T-cell (primary cell): ENCODE measurements around the gene SLC30A3. TPM values are rescaled to one million over a fixed set of nuclear protein-coding genes. Genes with fewer than 3 reads are reported as not detected.
A peak's percentile ranks its signal among the peaks of the same experiment; 100 is the strongest.

Experiments
- ATAC-seq, 4 experiments: fragments of 200-7000 bp in 3 of 4; fragments of 150-1000 bp in 1 of 4; cut with Tn5 transposase; replicated peaks in 1 of 4; 1 replicate in 3 of 4; 2 replicates in 1 of 4; pipeline ENCODE4 v1.10.0; 2021; ENCODE audit warnings: moderate library complexity in 3 of 4, mild to moderate bottlenecking in 2 of 4, moderate number of reproducible peaks in 1 of 4
- CTCF ChIA-PET, 2 donors: fragments of 300-600 bp; sonication (Branson Sonifier 250); formaldehyde crosslinking; loops; one replicate each; lab custom pipeline; 2022; ENCODE audit warnings: antibody characterized with exemption in 2 of 2; lab: Charles Lee
- POLR2A ChIA-PET, 2 donors: fragments of 300-600 bp; sonication (Branson Sonifier 250); formaldehyde crosslinking; loops; one replicate each; lab custom pipeline; 2022; ENCODE audit warnings: antibody characterized with exemption in 2 of 2; lab: Charles Lee
- DNase-seq, 35 experiments: peaks; one replicate each; pipeline versions ENCODE4 v3.0.0 to v3.0.0-alpha.2; 2013 to 2023
- H3K27ac ChIP-seq: one replicate; pipeline ENCODE4 v1.5.1; 2013; ENCODE audit warnings: low read length
- H3K27me3 ChIP-seq, 2 experiments: replicated peaks in 1 of 2; 1 replicate in 1 of 2; 2 replicates in 1 of 2; pipeline versions ENCODE4 v1.6.1 to v1.7.0; 2013; ENCODE audit warnings: low read length in 1 of 2, mixed read lengths in 1 of 2; ENCODE audit not compliant: control insufficient read depth in 2 of 2, insufficient read depth in 2 of 2; ENCODE audit errors: extremely low read depth in 1 of 2
- H3K36me3 ChIP-seq, 2 donors: 1 replicate in 1 of 2; 2 replicates in 1 of 2; pipeline versions ENCODE4 v1.6.1 to v1.7.0; 2013; ENCODE audit warnings: low read length in 1 of 2; ENCODE audit not compliant: control insufficient read depth in 2 of 2, insufficient read depth in 1 of 2; ENCODE audit errors: extremely low read depth in 1 of 2
- H3K4me1 ChIP-seq, 2 experiments: 1 replicate in 1 of 2; 2 replicates in 1 of 2; pipeline versions ENCODE4 v1.6.1 to v1.7.0; 2013; ENCODE audit warnings: low read length in 2 of 2, mixed read lengths in 1 of 2; ENCODE audit not compliant: insufficient read depth in 2 of 2, control insufficient read depth in 1 of 2; ENCODE audit errors: extremely low read depth in 1 of 2
- H3K4me3 ChIP-seq, 2 donors: 1 replicate in 1 of 2; 2 replicates in 1 of 2; pipeline versions ENCODE4 v1.5.1 to v1.7.0; 2013; ENCODE audit warnings: mild to moderate bottlenecking in 2 of 2, low read length in 1 of 2, moderate library complexity in 1 of 2; ENCODE audit not compliant: control insufficient read depth in 1 of 2; ENCODE audit errors: extremely low read depth in 1 of 2
- H3K9me3 ChIP-seq: 2 replicates; pipeline ENCODE4 v1.7.0; 2013
- H3K27ac Mint-ChIP-seq, 2 donors: one replicate each; pipeline ENCODE4 v1.8.0; 2020 to 2021; ENCODE audit warnings: mild to moderate bottlenecking in 2 of 2, mixed read lengths in 2 of 2
- H3K27me3 Mint-ChIP-seq, 2 donors: one replicate each; pipeline ENCODE4 v1.8.0; 2021 to 2022; ENCODE audit warnings: mixed read lengths in 2 of 2
- H3K36me3 Mint-ChIP-seq: one replicate; pipeline ENCODE4 v1.8.0; 2021; ENCODE audit warnings: mixed read lengths
- H3K4me1 Mint-ChIP-seq, 3 donors: one replicate each; pipeline ENCODE4 v1.8.0; 2020 to 2022; ENCODE audit warnings: mixed read lengths in 3 of 3, mild to moderate bottlenecking in 1 of 3
- H3K4me3 Mint-ChIP-seq, 3 donors: one replicate each; pipeline ENCODE4 v1.8.0; 2020 to 2022; ENCODE audit warnings: mild to moderate bottlenecking in 3 of 3, mixed read lengths in 3 of 3, moderate library complexity in 3 of 3
- H3K9me3 Mint-ChIP-seq, 3 donors: one replicate each; pipeline ENCODE4 v1.8.0; 2020 to 2022; ENCODE audit warnings: mixed read lengths in 3 of 3
- WGBS: methylation state at CpG from one replicate; pipeline ENCODE4 v1.1.5; 2013; ENCODE audit warnings: missing lambda C conversion rate; ENCODE audit not compliant: insufficient coverage; 5-methylcytosine and 5-hydroxymethylcytosine counted together
- total RNA-seq, 35 experiments: library from RNA in 6 of 35; stranded (reverse) in 6 of 35; fragments of 120-200 nt in 1 of 35; gene quantifications; one replicate each; pipeline versions ENCODE4 v1.2.1 to v1.2.4 and lab custom pipeline; 2013 to 2026

SLC30A3 gene
- total RNA-seq, 5 donors from 2014 or later (not counting 1 experiment from before 2014, with no cell fraction given), result 0.06 to 0.26 TPM; not detected in 3

DNA sequence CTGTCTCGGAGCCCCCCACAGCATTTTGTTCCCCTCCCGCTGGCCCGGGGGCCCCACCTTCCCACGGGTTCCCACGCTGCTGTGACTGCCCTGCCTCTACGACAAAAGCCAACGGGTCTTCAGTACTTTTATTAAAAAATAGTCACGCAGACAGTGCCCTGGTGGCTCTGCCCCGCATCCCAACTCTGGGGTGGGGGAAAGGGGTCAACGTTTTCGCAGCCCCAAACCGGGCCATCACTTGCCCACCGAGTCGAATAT is 44.4 kb upstream of the SLC30A3 start:
- Histone ChIP-seq H3K9me3 (no peaks in the 10 kb centered on the region), H3K36me3 (peaks cover 5 to 13% of the 10 kb centered on the region in 2 donors), H3K27ac (no peak overlapping the region), H3K27me3 (peaks cover 2 to 39% of the 10 kb centered on the region in 2 experiments), H3K4me1 (peaks cover 0 to 22% of the 10 kb centered on the region in 2 experiments), H3K4me3 (peak overlapping the region in 1 of 2 donors; percentile 17)
- ChIA-PET POLR2A (no interaction called here), CTCF (no interaction called here)
- ATAC-seq (no peak), DNase-seq (no peak)
- H3K9me3 Mint-ChIP-seq, result no peaks in the 10 kb centered on the region
- WGBS, result 20% methylated on average over 13 of the region's 14 CpGs
- peaks cover 6 to 15% (median 7%) of the 10 kb centered on the region in 3 donors for H3K4me1 Mint-ChIP-seq
- peak overlapping the region in 2 of 3 donors; percentile 36 to 71 for H3K4me3 Mint-ChIP-seq
- H3K36me3 Mint-ChIP-seq, result peaks cover 18% of the 10 kb centered on the region
- H3K27ac Mint-ChIP-seq, result no peak overlapping the region
- peaks cover 14 to 25% of the 10 kb centered on the region in 2 donors for H3K27me3 Mint-ChIP-seq

DNA sequence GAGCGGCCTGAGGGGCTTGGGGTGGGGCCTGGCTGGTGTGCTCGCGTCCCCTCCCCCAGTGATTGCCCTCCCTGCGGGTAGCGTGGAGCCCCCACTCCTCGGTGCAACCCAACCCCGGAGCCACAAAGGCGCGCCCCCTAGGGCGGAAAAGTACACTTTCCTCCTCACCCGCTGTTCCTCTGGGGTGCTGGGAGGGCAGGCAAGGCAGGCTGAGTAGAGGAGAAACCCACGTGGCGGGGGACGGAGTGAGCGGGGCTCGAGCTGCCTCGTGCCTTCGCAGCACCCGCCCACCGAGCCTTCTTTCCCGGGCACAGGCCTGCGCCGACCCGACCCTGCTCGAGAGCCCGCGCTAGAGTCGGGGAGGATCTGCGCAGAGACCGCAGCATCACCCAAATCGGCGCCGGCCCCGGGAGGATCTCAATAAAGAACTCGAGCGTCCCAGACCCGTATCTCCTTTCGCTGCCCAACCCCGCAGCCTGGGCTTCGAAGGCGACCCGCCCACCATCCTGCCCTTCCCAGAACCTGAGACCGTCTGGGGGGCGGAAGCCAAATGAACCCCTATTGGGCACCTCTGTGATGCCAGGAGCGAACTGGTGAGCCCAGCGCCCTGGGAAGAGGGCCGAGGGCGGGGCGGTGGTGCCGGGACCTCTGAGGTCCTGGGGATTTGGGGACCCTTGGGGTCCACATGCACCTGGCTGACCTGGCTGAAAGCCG is 43.9 kb upstream of the SLC30A3 start:
- Mint-ChIP-seq H3K36me3 (peaks cover 14% of the 10 kb centered on the region), H3K27me3 (peaks cover 14 to 25% of the 10 kb centered on the region in 2 donors), H3K9me3 (no peaks in the 10 kb centered on the region), H3K27ac (no peak overlapping the region), H3K4me3 (peak overlapping the region; percentile 21 to 71 (median 56)), H3K4me1 (peaks cover 6 to 15% (median 7%) of the 10 kb centered on the region in 3 donors)
- Histone ChIP-seq H3K27me3 (peaks cover 2 to 39% of the 10 kb centered on the region in 2 experiments), H3K27ac (no peak overlapping the region), H3K4me1 (peaks cover 0 to 22% of the 10 kb centered on the region in 2 experiments), H3K36me3 (peaks cover 5 to 13% of the 10 kb centered on the region in 2 donors), H3K4me3 (peak overlapping the region; percentile 32 to 53), H3K9me3 (no peaks in the 10 kb centered on the region)
- CTCF ChIA-PET, result no interaction called here
- WGBS, result 7% methylated on average over 48 of the region's 51 CpGs
- DNase-seq (peak in 18 of 35 experiments; percentile 5 to 43 (median 24)), ATAC-seq (peak; percentile 39 to 66 (median 46))
- POLR2A ChIA-PET, result no interaction called here

- H3K4me3 Mint-ChIP-seq, result peak overlapping the region in 1 of 3 donors; percentile 71
- ChIA-PET CTCF (no interaction called here), POLR2A (no interaction called here)
- H3K27me3 Mint-ChIP-seq, result peaks cover 14 to 25% of the 10 kb centered on the region in 2 donors
- H3K4me3 ChIP-seq, result peak overlapping the region in 1 of 2 donors; percentile 32
- peaks cover under 1 to 8% of the 10 kb centered on the region in 2 donors for H3K36me3 ChIP-seq
- H3K36me3 Mint-ChIP-seq, result peaks cover 8% of the 10 kb centered on the region
- H3K27ac Mint-ChIP-seq, result no peak overlapping the region
- H3K4me1 Mint-ChIP-seq, result peaks cover 6 to 15% (median 7%) of the 10 kb centered on the region in 3 donors
- peaks cover 2 to 39% of the 10 kb centered on the region in 2 experiments for H3K27me3 ChIP-seq
- whole genome bisulfite sequencing, result 46% methylated on average over 26 of the region's 26 CpGs
- no peaks in the 10 kb centered on the region for H3K9me3 Mint-ChIP-seq
- ATAC-seq, result peak in 1 of 4 experiments; percentile 6
- no peak overlapping the region for H3K27ac ChIP-seq
- no peaks in the 10 kb centered on the region for H3K9me3 ChIP-seq
- peaks cover 0 to 22% of the 10 kb centered on the region in 2 experiments for H3K4me1 ChIP-seq
- no peak for DNase-seq
Observed at GRCh38 chr2:27306136-27306535, 43.3 kb upstream of the SLC30A3 start.

DNA sequence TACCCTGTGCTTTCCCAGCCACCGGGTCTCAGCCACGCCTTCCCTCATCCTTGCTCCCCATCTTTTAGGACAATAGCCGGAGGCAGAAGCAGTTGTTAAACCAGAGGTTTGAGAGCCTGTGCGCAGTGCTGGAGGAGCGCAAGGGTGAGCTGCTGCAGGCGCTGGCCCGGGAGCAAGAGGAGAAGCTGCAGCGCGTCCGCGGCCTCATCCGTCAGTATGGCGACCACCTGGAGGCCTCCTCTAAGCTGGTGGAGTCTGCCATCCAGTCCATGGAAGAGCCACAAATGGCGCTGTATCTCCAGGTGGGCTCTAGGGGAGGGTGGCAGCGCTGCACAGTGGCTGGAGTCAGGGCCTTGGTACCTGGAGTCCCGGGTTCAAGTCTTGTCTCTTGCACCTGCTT is 42.7 kb upstream of the SLC30A3 start:
- H3K36me3 ChIP-seq, result peaks cover 0 to 4% of the 10 kb centered on the region in 2 donors
- CTCF ChIA-PET, result interaction anchor here in 1 of 2 donors (1.1 kb wide), 1 partner anchor 342 kb away, joined by 3 read pairs; no protein-coding TSS in a partner anchor
- H3K27me3 Mint-ChIP-seq, result peaks cover 14 to 25% of the 10 kb centered on the region in 2 donors
- peaks cover 0 to 22% of the 10 kb centered on the region in 2 experiments for H3K4me1 ChIP-seq
- H3K27ac ChIP-seq, result no peak overlapping the region
- H3K4me1 Mint-ChIP-seq, result peaks cover 6 to 15% (median 7%) of the 10 kb centered on the region in 3 donors
- no peak overlapping the region for H3K4me3 ChIP-seq
- H3K27ac Mint-ChIP-seq, result no peak overlapping the region
- DNase-seq (no peak), ATAC-seq (no peak)
- H3K27me3 ChIP-seq, result peaks cover 2 to 39% of the 10 kb centered on the region in 2 experiments
- WGBS, result 98% methylated on average over 15 of the region's 16 CpGs
- H3K36me3 Mint-ChIP-seq, result peaks cover 7% of the 10 kb centered on the region
- peak overlapping the region in 1 of 3 donors; percentile 71 for H3K4me3 Mint-ChIP-seq
- H3K9me3 Mint-ChIP-seq, result no peaks in the 10 kb centered on the region
- POLR2A ChIA-PET, result no interaction called here
- H3K9me3 ChIP-seq, result no peaks in the 10 kb centered on the region

- ChIA-PET CTCF (interaction anchor here in 1 of 2 donors (0.6 to 1.1 kb wide), 3 partner anchors 189 to 341 kb away, joined by 3 read pairs; no protein-coding TSS in a partner anchor), POLR2A (no interaction called here)
- Mint-ChIP-seq H3K4me1 (peaks cover 6 to 15% (median 7%) of the 10 kb centered on the region in 3 donors), H3K27ac (no peak overlapping the region), H3K36me3 (peaks cover 5% of the 10 kb centered on the region), H3K27me3 (peaks cover 14 to 25% of the 10 kb centered on the region in 2 donors), H3K9me3 (no peaks in the 10 kb centered on the region), H3K4me3 (no peak overlapping the region)
- 92% methylated on average over 9 of the region's 13 CpGs for WGBS
- no peaks in the 10 kb centered on the region for H3K9me3 ChIP-seq
- no peak for DNase-seq
- peaks cover 2 to 39% of the 10 kb centered on the region in 2 experiments for H3K27me3 ChIP-seq
- H3K27ac ChIP-seq, result no peak overlapping the region
- H3K4me3 ChIP-seq, result no peak overlapping the region
- ATAC-seq, result no peak
- peaks cover 0 to 22% of the 10 kb centered on the region in 2 experiments for H3K4me1 ChIP-seq
- H3K36me3 ChIP-seq, result peaks cover 0 to under 1% of the 10 kb centered on the region in 2 donors
Observed at GRCh38 chr2:27304488-27305240, 41.8 kb upstream of the SLC30A3 start.
